HepG2 (cell line): ENCODE measurements around the gene RAB15. TPM values are rescaled to one million over a fixed set of nuclear protein-coding genes. Genes with fewer than 3 reads are reported as not detected.

ENCODE experiments used
- BRCA1 ChIP-seq: sonication (generic); formaldehyde crosslinking; IDR thresholded peaks from 2 replicates; pipeline ENCODE4 v1.4.0; 2020; ENCODE audit warnings: missing genetic modification reagents
- CEBPB ChIP-seq: IDR thresholded peaks from 2 replicates; pipeline ENCODE4 v1.6.1; 2011; ENCODE audit warnings: low read depth, low read length, improper control_type of control experiment, borderline replicate concordance
- RNF2 ChIP-seq: fragments of 450-650 bp; conservative IDR thresholded peaks from 2 replicates; pipeline ENCODE4 v1.6.1; 2016; ENCODE audit warnings: low read depth
- TGIF2 ChIP-seq: IDR thresholded peaks from 2 replicates; pipeline ENCODE4 v1.6.1; 2016; ENCODE audit warnings: control low read depth, missing compliant biosample characterization
- ZBTB3 ChIP-seq: sonication (generic); formaldehyde crosslinking; IDR thresholded peaks from 2 replicates; pipeline ENCODE4 v1.4.0; 2020; ENCODE audit warnings: low read depth, mild to moderate bottlenecking, moderate library complexity, missing genetic modification reagents, borderline replicate concordance
- ZNF549 ChIP-seq: sonication (generic); formaldehyde crosslinking; IDR thresholded peaks from 2 replicates; pipeline ENCODE4 v1.5.0; 2020; ENCODE audit warnings: missing genetic modification reagents
- polyA plus RNA-seq, 8 experiments: library from polyadenylated mRNA; depleted of rRNA in 3 of 8; stranded (reverse) in 7 of 8; unstranded in 1 of 8; fragments of >200 nt; fragmentation: Illumina TruSeq in 4 of 8; extraction: Trizol in 4 of 8; gene quantifications; 2 replicates each; pipeline versions ENCODE4 v1.2.1 to v1.2.3, GENCODE V29; 2011 to 2016; ENCODE audit warnings: low read depth in 4 of 8, missing spikeins in 1 of 8, mixed read lengths in 1 of 8; ENCODE audit not compliant: insufficient read depth in 1 of 8
- total RNA-seq, 5 experiments: library from RNA; depleted of rRNA; stranded (reverse); fragments of >200 nt; fragmentation: Illumina TruSeq; extraction: Trizol; gene quantifications; 2 replicates each; pipeline ENCODE4 v1.2.3, GENCODE V29; 2016; ENCODE audit warnings: low read depth in 1 of 5
- TF ChIP-seq, protein P1 (sequence below): sonication (generic); formaldehyde crosslinking; IDR thresholded peaks from 2 replicates; pipeline ENCODE4 v1.5.0; 2020; ENCODE audit warnings: mild to moderate bottlenecking, missing genetic modification reagents
- TF ChIP-seq, protein P2 (sequence below): fragments of 450-650 bp; IDR thresholded peaks from 2 replicates; pipeline ENCODE4 v1.6.1; 2016
- TF ChIP-seq, protein P3 (sequence below): sonication (generic); formaldehyde crosslinking; IDR thresholded peaks from 2 replicates; pipeline ENCODE4 v1.5.0; 2020; ENCODE audit warnings: mild to moderate bottlenecking, missing genetic modification reagents
- TF ChIP-seq, protein P4 (sequence below): sonication (generic); formaldehyde crosslinking; IDR thresholded peaks from 2 replicates; pipeline ENCODE4; 2020; ENCODE audit warnings: missing genetic modification reagents, mild to moderate bottlenecking, borderline replicate concordance
- TF ChIP-seq, protein P5 (sequence below): sonication (generic); formaldehyde crosslinking; IDR thresholded peaks from 2 replicates; pipeline ENCODE4 v1.5.1; 2020; ENCODE audit warnings: mild to moderate bottlenecking, missing genetic modification reagents, moderate library complexity
- TF ChIP-seq, protein P6 (sequence below): sonication (generic); formaldehyde crosslinking; IDR thresholded peaks from 2 replicates; pipeline ENCODE4 v1.5.0; 2020; ENCODE audit warnings: missing genetic modification reagents, mild to moderate bottlenecking, borderline replicate concordance

RAB15 gene
- total and polyA plus RNA-seq, 2 of the 13 experiments (the other 11 are each of a cell fraction or from before 2014, with no cell fraction given), result 7.4 to 18.5 TPM

- TF ChIP-seq, protein P1, sequence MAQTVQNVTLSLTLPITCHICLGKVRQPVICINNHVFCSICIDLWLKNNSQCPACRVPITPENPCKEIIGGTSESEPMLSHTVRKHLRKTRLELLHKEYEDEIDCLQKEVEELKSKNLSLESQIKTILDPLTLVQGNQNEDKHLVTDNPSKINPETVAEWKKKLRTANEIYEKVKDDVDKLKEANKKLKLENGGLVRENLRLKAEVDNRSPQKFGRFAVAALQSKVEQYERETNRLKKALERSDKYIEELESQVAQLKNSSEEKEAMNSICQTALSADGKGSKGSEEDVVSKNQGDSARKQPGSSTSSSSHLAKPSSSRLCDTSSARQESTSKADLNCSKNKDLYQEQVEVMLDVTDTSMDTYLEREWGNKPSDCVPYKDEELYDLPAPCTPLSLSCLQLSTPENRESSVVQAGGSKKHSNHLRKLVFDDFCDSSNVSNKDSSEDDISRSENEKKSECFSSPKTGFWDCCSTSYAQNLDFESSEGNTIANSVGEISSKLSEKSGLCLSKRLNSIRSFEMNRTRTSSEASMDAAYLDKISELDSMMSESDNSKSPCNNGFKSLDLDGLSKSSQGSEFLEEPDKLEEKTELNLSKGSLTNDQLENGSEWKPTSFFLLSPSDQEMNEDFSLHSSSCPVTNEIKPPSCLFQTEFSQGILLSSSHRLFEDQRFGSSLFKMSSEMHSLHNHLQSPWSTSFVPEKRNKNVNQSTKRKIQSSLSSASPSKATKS, result no peak
- TF ChIP-seq, protein P2, sequence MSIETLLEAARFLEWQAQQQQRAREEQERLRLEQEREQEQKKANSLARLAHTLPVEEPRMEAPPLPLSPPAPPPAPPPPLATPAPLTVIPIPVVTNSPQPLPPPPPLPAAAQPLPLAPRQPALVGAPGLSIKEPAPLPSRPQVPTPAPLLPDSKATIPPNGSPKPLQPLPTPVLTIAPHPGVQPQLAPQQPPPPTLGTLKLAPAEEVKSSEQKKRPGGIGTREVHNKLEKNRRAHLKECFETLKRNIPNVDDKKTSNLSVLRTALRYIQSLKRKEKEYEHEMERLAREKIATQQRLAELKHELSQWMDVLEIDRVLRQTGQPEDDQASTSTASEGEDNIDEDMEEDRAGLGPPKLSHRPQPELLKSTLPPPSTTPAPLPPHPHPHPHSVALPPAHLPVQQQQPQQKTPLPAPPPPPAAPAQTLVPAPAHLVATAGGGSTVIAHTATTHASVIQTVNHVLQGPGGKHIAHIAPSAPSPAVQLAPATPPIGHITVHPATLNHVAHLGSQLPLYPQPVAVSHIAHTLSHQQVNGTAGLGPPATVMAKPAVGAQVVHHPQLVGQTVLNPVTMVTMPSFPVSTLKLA, result no peak
- TF ChIP-seq ZBTB3 (CRISPR knock-in tag), result no peak
- peak; percentile 37 for TF ChIP-seq TGIF2 (CRISPR knock-in tag)
- TF ChIP-seq, protein P3, sequence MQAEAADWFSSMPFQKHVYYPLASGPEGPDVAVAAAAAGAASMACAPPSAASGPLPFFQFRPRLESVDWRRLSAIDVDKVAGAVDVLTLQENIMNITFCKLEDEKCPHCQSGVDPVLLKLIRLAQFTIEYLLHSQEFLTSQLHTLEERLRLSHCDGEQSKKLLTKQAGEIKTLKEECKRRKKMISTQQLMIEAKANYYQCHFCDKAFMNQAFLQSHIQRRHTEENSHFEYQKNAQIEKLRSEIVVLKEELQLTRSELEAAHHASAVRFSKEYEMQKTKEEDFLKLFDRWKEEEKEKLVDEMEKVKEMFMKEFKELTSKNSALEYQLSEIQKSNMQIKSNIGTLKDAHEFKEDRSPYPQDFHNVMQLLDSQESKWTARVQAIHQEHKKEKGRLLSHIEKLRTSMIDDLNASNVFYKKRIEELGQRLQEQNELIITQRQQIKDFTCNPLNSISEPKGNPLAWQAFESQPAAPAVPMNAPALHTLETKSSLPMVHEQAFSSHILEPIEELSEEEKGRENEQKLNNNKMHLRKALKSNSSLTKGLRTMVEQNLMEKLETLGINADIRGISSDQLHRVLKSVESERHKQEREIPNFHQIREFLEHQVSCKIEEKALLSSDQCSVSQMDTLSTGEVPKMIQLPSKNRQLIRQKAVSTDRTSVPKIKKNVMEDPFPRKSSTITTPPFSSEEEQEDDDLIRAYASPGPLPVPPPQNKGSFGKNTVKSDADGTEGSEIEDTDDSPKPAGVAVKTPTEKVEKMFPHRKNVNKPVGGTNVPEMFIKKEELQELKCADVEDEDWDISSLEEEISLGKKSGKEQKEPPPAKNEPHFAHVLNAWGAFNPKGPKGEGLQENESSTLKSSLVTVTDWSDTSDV, result no peak
- TF ChIP-seq, protein P4, sequence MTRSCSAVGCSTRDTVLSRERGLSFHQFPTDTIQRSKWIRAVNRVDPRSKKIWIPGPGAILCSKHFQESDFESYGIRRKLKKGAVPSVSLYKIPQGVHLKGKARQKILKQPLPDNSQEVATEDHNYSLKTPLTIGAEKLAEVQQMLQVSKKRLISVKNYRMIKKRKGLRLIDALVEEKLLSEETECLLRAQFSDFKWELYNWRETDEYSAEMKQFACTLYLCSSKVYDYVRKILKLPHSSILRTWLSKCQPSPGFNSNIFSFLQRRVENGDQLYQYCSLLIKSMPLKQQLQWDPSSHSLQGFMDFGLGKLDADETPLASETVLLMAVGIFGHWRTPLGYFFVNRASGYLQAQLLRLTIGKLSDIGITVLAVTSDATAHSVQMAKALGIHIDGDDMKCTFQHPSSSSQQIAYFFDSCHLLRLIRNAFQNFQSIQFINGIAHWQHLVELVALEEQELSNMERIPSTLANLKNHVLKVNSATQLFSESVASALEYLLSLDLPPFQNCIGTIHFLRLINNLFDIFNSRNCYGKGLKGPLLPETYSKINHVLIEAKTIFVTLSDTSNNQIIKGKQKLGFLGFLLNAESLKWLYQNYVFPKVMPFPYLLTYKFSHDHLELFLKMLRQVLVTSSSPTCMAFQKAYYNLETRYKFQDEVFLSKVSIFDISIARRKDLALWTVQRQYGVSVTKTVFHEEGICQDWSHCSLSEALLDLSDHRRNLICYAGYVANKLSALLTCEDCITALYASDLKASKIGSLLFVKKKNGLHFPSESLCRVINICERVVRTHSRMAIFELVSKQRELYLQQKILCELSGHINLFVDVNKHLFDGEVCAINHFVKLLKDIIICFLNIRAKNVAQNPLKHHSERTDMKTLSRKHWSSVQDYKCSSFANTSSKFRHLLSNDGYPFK (CRISPR knock-in tag), result no peak
- TF ChIP-seq, protein P5, sequence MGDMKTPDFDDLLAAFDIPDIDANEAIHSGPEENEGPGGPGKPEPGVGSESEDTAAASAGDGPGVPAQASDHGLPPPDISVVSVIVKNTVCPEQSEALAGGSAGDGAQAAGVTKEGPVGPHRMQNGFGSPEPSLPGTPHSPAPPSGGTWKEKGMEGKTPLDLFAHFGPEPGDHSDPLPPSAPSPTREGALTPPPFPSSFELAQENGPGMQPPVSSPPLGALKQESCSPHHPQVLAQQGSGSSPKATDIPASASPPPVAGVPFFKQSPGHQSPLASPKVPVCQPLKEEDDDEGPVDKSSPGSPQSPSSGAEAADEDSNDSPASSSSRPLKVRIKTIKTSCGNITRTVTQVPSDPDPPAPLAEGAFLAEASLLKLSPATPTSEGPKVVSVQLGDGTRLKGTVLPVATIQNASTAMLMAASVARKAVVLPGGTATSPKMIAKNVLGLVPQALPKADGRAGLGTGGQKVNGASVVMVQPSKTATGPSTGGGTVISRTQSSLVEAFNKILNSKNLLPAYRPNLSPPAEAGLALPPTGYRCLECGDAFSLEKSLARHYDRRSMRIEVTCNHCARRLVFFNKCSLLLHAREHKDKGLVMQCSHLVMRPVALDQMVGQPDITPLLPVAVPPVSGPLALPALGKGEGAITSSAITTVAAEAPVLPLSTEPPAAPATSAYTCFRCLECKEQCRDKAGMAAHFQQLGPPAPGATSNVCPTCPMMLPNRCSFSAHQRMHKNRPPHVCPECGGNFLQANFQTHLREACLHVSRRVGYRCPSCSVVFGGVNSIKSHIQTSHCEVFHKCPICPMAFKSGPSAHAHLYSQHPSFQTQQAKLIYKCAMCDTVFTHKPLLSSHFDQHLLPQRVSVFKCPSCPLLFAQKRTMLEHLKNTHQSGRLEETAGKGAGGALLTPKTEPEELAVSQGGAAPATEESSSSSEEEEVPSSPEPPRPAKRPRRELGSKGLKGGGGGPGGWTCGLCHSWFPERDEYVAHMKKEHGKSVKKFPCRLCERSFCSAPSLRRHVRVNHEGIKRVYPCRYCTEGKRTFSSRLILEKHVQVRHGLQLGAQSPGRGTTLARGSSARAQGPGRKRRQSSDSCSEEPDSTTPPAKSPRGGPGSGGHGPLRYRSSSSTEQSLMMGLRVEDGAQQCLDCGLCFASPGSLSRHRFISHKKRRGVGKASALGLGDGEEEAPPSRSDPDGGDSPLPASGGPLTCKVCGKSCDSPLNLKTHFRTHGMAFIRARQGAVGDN (CRISPR knock-in tag), result peak; percentile 31; the same call in 1 of the 2 replicates
- no peak; the same call in 1 of the 2 replicates for TF ChIP-seq BRCA1 (CRISPR knock-in tag)
- no peak for TF ChIP-seq CEBPB
- TF ChIP-seq ZNF549 (CRISPR knock-in tag), result no peak
- TF ChIP-seq, protein P6, sequence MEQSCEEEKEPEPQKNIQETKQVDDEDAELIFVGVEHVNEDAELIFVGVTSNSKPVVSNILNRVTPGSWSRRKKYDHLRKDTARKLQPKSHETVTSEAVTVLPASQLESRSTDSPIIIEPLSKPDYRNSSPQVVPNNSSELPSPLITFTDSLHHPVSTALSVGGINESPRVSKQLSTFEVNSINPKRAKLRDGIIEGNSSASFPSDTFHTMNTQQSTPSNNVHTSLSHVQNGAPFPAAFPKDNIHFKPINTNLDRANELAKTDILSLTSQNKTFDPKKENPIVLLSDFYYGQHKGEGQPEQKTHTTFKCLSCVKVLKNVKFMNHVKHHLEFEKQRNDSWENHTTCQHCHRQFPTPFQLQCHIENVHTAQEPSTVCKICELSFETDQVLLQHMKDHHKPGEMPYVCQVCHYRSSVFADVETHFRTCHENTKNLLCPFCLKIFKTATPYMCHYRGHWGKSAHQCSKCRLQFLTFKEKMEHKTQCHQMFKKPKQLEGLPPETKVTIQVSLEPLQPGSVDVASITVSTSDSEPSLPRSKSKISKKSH (CRISPR knock-in tag), result no peak
- TF ChIP-seq RNF2, result no peak
These were observed 32.9 kb downstream of the RAB15 start (continued) for GRCh38 chr14:64938972-64939816.
